Neuronal stem cell (in vitro differentiated cells): Measurements from ENCODE around the gene BANF1.

ENCODE experiments used
- DNase-seq: peaks from one replicate; pipeline ENCODE4 v3.0.0-alpha.2; 2013; ENCODE audit warnings: low spot score
- H2AFZ ChIP-seq: one replicate; pipeline ENCODE4 v1.6.1; 2013; ENCODE audit warnings: mild to moderate bottlenecking, low read length, inconsistent platforms
- H2AK5ac ChIP-seq: 2 replicates; pipeline ENCODE4 v1.6.1; 2013; ENCODE audit warnings: low read depth, mild to moderate bottlenecking, inconsistent platforms, low read length, moderate library complexity, mixed read lengths
- H2BK120ac ChIP-seq: 2 replicates; pipeline ENCODE4 v1.6.1; 2013; ENCODE audit warnings: low read depth, mild to moderate bottlenecking, inconsistent platforms, low read length, moderate library complexity, mixed read lengths
- H2BK12ac ChIP-seq: one replicate; pipeline ENCODE4 v1.6.1; 2013; ENCODE audit warnings: low read length, inconsistent platforms
- H2BK15ac ChIP-seq: 2 replicates; pipeline ENCODE4 v1.6.1; 2013; ENCODE audit warnings: mild to moderate bottlenecking, low read length, inconsistent platforms, mixed read lengths
- H2BK5ac ChIP-seq: one replicate; pipeline ENCODE4 v1.6.1; 2013; ENCODE audit warnings: inconsistent platforms, mild to moderate bottlenecking, low read length, moderate library complexity
- H3K14ac ChIP-seq: one replicate; pipeline ENCODE4 v1.6.1; 2013; ENCODE audit warnings: low read length, inconsistent platforms
- H3K18ac ChIP-seq: 2 replicates; pipeline ENCODE4 v1.6.1; 2013; ENCODE audit warnings: low read length, inconsistent platforms
- H3K23ac ChIP-seq: 2 replicates; pipeline ENCODE4 v1.6.1; 2013; ENCODE audit warnings: low read depth, mild to moderate bottlenecking, mixed read lengths, low read length, inconsistent platforms; ENCODE audit not compliant: poor library complexity
- H3K27ac ChIP-seq: replicated peaks from 3 replicates; pipeline ENCODE4 v1.5.1; 2013; ENCODE audit warnings: low read length, inconsistent platforms
- H3K27me3 ChIP-seq, 3 experiments: 2 replicates each; pipeline ENCODE4 v1.6.1; 2013; ENCODE audit warnings: low read length in 3 of 3, mild to moderate bottlenecking in 2 of 3, inconsistent platforms in 1 of 3, low read depth in 1 of 3, mixed read lengths in 1 of 3, moderate library complexity in 1 of 3; ENCODE audit not compliant: control insufficient read depth in 3 of 3, insufficient read depth in 3 of 3
- H3K36me3 ChIP-seq, 2 donors: replicated peaks in 1 of 2; 2 replicates each; pipeline ENCODE4 v1.6.1; 2013; ENCODE audit warnings: low read length in 2 of 2; ENCODE audit not compliant: control insufficient read depth in 2 of 2, insufficient read depth in 2 of 2
- H3K4ac ChIP-seq: 2 replicates; pipeline ENCODE4 v1.6.1; 2013; ENCODE audit warnings: inconsistent platforms, mild to moderate bottlenecking, low read length, moderate library complexity
- H3K4me1 ChIP-seq, 2 donors: 1 replicate in 1 of 2; 2 replicates in 1 of 2; pipeline ENCODE4 v1.6.1; 2013; ENCODE audit warnings: low read length in 2 of 2, low read depth in 1 of 2; ENCODE audit not compliant: control insufficient read depth in 2 of 2, insufficient read depth in 1 of 2
- H3K4me2 ChIP-seq: one replicate; pipeline ENCODE4 v1.6.1; 2013; ENCODE audit warnings: mild to moderate bottlenecking, low read length, inconsistent platforms; ENCODE audit not compliant: insufficient read depth, poor library complexity, severe bottlenecking
- H3K4me3 ChIP-seq, 2 donors: 2 replicates each; pipeline ENCODE4 v1.5.1; 2013; ENCODE audit warnings: low read length in 2 of 2, mild to moderate bottlenecking in 2 of 2, inconsistent platforms in 1 of 2, moderate library complexity in 1 of 2
- H3K79me1 ChIP-seq: one replicate; pipeline ENCODE4 v1.6.1; 2013; ENCODE audit warnings: low read depth, mild to moderate bottlenecking, inconsistent platforms, low read length, moderate library complexity
- H3K9ac ChIP-seq: one replicate; pipeline ENCODE4 v1.6.1; 2013; ENCODE audit warnings: mild to moderate bottlenecking, low read depth, low read length, inconsistent platforms; ENCODE audit not compliant: poor library complexity
- H3K9me3 ChIP-seq, 2 donors: replicated peaks in 1 of 2; 2 replicates each; pipeline versions ENCODE3 to v1.6.1; 2013; ENCODE audit warnings: low read length in 2 of 2, mild to moderate bottlenecking in 2 of 2, inconsistent platforms in 1 of 2, low read depth in 1 of 2, mixed read lengths in 1 of 2, moderate library complexity in 1 of 2; ENCODE audit not compliant: control insufficient read depth in 2 of 2, insufficient read depth in 1 of 2
- H4K8ac ChIP-seq: one replicate; pipeline ENCODE4 v1.6.1; 2013; ENCODE audit warnings: low read depth, mild to moderate bottlenecking, inconsistent platforms, low read length, moderate library complexity
- H4K91ac ChIP-seq: one replicate; pipeline ENCODE4 v1.6.1; 2013; ENCODE audit warnings: low read length, low read depth, mild to moderate bottlenecking, inconsistent platforms; ENCODE audit not compliant: poor library complexity
- WGBS, 2 donors: extraction: QIAGEN DNeasy Blood & Tissue Kit; methylation state at CpG; one replicate each; pipeline ENCODE4 v1.1.7; 2013; ENCODE audit warnings: missing lambda C conversion rate in 2 of 2, mixed read lengths in 1 of 2; ENCODE audit not compliant: insufficient read length in 2 of 2, insufficient replicate concordance in 1 of 2; ENCODE audit errors: extremely low coverage in 2 of 2; 5-methylcytosine and 5-hydroxymethylcytosine counted together

BANF1 gene

DNA sequence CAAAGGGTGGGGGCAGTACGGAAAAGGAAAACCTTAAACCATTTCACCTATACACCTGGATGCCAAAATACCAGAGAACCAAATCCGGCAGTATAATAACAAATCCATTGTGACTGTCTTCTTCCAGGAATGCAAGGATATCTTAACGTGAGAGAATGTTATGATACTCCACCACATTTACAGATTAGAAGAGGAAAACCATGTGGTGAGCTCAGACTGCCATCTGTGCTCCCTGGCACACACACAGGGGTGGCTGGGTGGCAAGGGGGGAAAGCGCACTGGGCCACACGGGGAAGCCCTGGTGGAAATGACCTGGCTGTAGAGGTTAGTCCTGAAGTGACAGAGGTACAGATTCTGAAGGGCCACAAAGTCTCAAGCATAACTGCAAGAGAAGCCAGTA, 10.2 kb upstream of the BANF1 start:
- H4K91ac ChIP-seq: no peak overlapping the region
- whole genome bisulfite sequencing, 2 donors: no CpG with 5 or more reads among the region's 5 CpGs

DNA sequence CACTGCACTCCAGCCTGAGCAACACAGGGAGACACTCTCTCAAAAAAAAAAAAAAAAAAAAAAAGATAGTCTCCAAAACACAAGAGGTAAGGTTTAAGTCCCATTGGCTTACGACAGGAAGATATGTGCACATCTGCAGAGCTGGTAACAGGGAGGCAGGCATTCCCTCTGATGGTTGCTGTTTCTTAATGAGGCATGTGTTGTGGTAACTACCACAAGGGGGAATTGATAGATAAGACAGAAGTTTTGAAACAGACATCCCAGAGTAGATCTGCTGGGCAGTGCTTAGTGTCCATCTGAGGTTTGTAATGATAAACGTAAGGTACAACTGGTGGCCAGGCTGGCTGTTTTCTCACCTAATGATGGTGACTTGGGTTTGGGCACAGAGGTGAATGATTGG, 5.0 kb upstream of the BANF1 start:
- H3K27me3 ChIP-seq: no peaks in the 10 kb centered on the region
- H3K27ac ChIP-seq: no peak overlapping the region
- no peak overlapping the region for H3K4me3 ChIP-seq
- H2AK5ac ChIP-seq: no peak overlapping the region
- no peak overlapping the region for H3K23ac ChIP-seq
- no CpG with 5 or more reads among the region's 2 CpGs for WGBS, 2 donors
- no peak for DNase-seq
- H3K36me3 ChIP-seq: peaks cover 26 to 38% of the 10 kb centered on the region in 2 donors
- H3K14ac ChIP-seq: no peak overlapping the region
- peaks cover 3% of the 10 kb centered on the region for H3K79me1 ChIP-seq
- no peak overlapping the region for H3K18ac ChIP-seq
- no peak overlapping the region for H4K91ac ChIP-seq
- H3K4ac ChIP-seq: no peak overlapping the region
- H3K9me3 ChIP-seq: peaks cover 0 to 2% of the 10 kb centered on the region in 2 donors
- no peak overlapping the region for H2BK5ac ChIP-seq
- no peak overlapping the region for H2BK15ac ChIP-seq
- no peaks in the 10 kb centered on the region for H3K4me1 ChIP-seq
- no peak overlapping the region for H3K4me2 ChIP-seq
- H2BK12ac ChIP-seq: no peak overlapping the region
- H2BK120ac ChIP-seq: no peak overlapping the region
- no peak overlapping the region for H4K8ac ChIP-seq
- H2AFZ ChIP-seq: no peak overlapping the region
- no peak overlapping the region for H3K9ac ChIP-seq

More for the DNA sequence above, 10.2 kb upstream of the BANF1 start:
- Histone ChIP-seq H3K79me1 (no peaks in the 10 kb centered on the region), H2BK120ac (no peak overlapping the region), H3K4me3 (no peak overlapping the region), H3K27me3 (no peaks in the 10 kb centered on the region), H2BK5ac (no peak overlapping the region), H2AFZ (no peak overlapping the region), H3K27ac (no peak overlapping the region), H3K4me1 (no peaks in the 10 kb centered on the region), H3K9me3 (no peaks in the 10 kb centered on the region), H2AK5ac (no peak overlapping the region), H3K9ac (no peak overlapping the region), H2BK12ac (no peak overlapping the region), H4K8ac (no peak overlapping the region), H3K4ac (no peak overlapping the region), H2BK15ac (no peak overlapping the region), H3K23ac (no peak overlapping the region), H3K36me3 (peaks cover 1 to 14% of the 10 kb centered on the region in 2 donors), H3K18ac (no peak overlapping the region), H3K14ac (no peak overlapping the region), H3K4me2 (no peak overlapping the region)
- DNase-seq: no peak

DNA sequence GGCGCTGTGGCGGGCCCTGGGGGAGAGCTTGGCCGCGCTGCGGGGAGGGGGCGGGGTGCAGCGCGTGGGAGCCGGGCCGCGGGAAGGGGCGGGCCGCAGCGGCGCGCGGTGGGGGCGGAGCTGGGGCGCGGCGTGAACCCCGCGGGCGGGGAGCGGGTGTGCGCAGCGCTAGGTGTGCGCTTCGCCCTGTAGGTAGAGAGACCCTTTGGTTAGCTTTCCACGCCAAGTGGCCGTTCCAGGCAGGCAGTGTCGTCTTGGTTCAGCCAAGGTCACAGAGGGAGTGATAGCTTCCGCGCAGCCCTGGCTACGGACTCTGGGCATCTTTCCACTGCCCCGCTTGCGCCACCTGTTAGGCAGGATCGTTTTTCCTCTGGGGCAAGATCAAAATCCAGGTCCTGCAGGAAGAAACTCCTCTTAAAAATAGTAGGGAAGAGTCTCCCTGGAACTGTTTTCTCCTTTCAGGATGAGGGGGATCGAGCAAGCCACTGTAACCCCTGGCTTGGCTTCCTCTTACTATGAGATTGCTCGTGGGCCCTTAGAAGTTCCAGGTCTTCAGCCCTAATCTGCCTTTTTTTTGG, 434 bp downstream of the BANF1 start:
- Histone ChIP-seq H2BK15ac (no peak overlapping the region), H3K4ac (no peak overlapping the region), H3K9ac (peak overlapping the region; percentile 97), H3K27ac (peak overlapping the region; percentile 94), H3K27me3 (no peaks in the 10 kb centered on the region), H3K23ac (peak overlapping the region; percentile 8), H4K91ac (no peak overlapping the region), H2BK5ac (peak overlapping the region; percentile 88), H3K4me1 (peaks cover 6 to 10% of the 10 kb centered on the region in 2 donors), H2BK120ac (no peak overlapping the region), H3K14ac (no peak overlapping the region), H3K18ac (peak overlapping the region; percentile 95), H2BK12ac (no peak overlapping the region), H3K79me1 (peaks cover 9% of the 10 kb centered on the region), H3K4me2 (peak overlapping the region; percentile 82), H2AFZ (peak overlapping the region; percentile 86), H3K36me3 (peaks cover 39 to 56% of the 10 kb centered on the region in 2 donors), H4K8ac (no peak overlapping the region), H3K9me3 (peaks cover 0 to 2% of the 10 kb centered on the region in 2 donors), H3K4me3 (peak overlapping the region; percentile 76 to 100), H2AK5ac (peak overlapping the region; percentile 36)
- no CpG with 5 or more reads among the region's 40 CpGs for WGBS, 2 donors
- no peak for DNase-seq

DNA sequence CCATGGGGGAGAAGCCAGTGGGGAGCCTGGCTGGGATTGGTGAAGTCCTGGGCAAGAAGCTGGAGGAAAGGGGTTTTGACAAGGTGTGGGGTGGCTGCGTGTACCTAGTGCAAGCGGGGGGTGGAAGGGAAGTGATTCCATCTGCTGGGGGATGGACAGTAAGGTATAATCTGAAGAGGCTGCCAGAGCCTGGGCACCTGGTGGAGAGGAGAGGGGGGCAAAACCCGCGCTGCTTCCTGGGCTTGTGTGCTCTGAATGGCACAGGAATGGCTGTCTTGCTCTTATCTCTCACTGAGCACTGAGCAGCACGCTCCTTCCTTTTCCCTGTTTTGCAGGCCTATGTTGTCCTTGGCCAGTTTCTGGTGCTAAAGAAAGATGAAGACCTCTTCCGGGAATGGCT, 988 bp downstream of the BANF1 start:
- Histone ChIP-seq H2BK5ac (no peak overlapping the region), H3K14ac (no peak overlapping the region), H3K4me1 (peaks cover 6 to 10% of the 10 kb centered on the region in 2 donors), H3K23ac (no peak overlapping the region), H3K79me1 (peaks cover 9% of the 10 kb centered on the region), H2AFZ (no peak overlapping the region), H3K4me2 (peak overlapping the region; percentile 82), H3K36me3 (peaks cover 33 to 51% of the 10 kb centered on the region in 2 donors), H3K4ac (no peak overlapping the region), H2AK5ac (peak overlapping the region; percentile 36), H3K27ac (no peak overlapping the region), H3K9ac (peak overlapping the region; percentile 50), H2BK120ac (no peak overlapping the region), H2BK12ac (no peak overlapping the region), H3K18ac (no peak overlapping the region), H4K8ac (no peak overlapping the region), H3K4me3 (peak overlapping the region; percentile 76 to 100), H3K27me3 (no peaks in the 10 kb centered on the region), H2BK15ac (no peak overlapping the region), H4K91ac (no peak overlapping the region), H3K9me3 (peaks cover 0 to 2% of the 10 kb centered on the region in 2 donors)
- DNase-seq: no peak
- no CpG with 5 or more reads among the region's 6 CpGs for WGBS, 2 donors
